Measurements from ENCODE around the gene TSHZ1.

TSHZ1 gene

GRCh38 chr18:75279381-75279780, 68.8 kb downstream of the TSHZ1 start:
- no peak for DNase-seq

GRCh38 chr18:75280427-75281280, 70.1 kb downstream of the TSHZ1 start:
- DNase-seq = no peak

DNA sequence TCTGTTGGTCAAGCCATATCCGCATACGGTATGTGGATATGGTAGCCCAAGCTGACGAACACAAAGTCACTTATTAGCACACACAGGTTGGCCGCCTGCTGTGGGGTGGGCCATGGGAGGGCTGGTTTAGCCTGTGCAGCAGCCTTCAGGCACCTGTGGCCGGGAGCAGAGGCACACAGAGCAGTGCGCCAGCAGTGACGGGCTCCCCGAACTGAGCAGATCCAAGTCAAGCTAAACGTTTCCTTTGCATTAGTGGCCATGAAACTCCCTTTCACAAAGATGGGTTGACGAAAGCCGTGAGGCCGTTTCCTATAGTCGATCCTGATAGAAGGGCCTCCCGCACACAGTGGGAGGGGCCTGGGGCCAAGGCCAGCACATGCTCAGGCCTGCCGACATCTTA, 72.1 kb downstream of the TSHZ1 start:
- no peak for DNase-seq

GRCh38 chr18:75283731-75284130, 73.1 kb downstream of the TSHZ1 start:
- no peak for DNase-seq

- no peak for DNase-seq
Measured at GRCh38 chr18:75284566-75284965, 74.0 kb downstream of the TSHZ1 start.

DNA sequence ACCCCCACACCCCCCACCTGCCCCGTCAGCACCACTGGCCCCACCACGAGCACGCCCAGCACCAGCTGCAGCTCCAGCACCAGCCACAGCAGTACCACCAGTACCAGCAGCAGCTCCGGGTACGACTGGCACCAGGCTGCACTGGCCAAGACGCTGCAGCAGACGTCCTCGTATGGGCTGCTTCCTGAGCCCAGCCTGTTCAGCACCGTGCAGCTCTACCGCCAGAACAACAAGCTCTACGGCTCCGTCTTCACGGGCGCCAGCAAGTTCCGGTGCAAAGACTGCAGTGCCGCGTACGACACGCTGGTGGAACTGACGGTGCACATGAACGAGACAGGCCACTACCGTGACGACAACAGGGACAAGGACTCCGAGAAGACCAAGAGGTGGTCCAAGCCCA, 75.3 kb downstream of the TSHZ1 start:
- no peak for DNase-seq

GRCh38 chr18:75287006-75287405, 76.4 kb downstream of the TSHZ1 start:
- DNase-seq = no peak

DNA sequence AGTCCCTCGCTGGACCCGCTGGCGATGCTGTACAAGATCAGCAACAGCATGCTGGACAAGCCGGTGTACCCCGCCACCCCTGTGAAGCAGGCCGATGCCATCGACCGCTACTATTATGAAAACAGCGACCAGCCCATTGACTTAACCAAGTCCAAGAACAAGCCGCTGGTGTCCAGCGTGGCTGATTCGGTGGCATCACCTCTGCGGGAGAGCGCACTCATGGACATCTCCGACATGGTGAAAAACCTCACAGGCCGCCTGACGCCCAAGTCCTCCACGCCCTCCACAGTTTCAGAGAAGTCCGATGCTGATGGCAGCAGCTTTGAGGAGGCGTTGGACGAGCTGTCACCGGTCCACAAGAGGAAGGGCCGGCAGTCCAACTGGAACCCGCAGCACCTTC, 77.1 kb downstream of the TSHZ1 start:
- DNase-seq = no peak

DNA sequence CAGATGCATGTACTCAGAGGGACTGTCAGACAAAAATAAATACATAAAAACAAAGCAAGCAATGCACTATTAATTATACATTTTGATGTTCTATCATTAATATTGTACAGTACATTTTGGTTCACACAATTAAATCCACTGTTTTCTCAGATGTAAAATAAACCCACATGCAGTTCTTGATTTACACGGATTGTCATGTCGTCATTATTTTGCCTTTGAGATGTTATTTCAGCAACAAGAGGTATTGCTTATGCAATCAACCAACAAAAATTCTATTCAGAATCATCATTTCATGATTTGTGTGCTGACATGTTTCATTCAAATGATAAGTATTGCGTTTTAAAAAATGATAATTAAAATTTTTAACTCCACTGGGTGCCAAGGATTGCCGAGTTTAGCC, 79.2 kb downstream of the TSHZ1 start:
- no peak for DNase-seq

DNA sequence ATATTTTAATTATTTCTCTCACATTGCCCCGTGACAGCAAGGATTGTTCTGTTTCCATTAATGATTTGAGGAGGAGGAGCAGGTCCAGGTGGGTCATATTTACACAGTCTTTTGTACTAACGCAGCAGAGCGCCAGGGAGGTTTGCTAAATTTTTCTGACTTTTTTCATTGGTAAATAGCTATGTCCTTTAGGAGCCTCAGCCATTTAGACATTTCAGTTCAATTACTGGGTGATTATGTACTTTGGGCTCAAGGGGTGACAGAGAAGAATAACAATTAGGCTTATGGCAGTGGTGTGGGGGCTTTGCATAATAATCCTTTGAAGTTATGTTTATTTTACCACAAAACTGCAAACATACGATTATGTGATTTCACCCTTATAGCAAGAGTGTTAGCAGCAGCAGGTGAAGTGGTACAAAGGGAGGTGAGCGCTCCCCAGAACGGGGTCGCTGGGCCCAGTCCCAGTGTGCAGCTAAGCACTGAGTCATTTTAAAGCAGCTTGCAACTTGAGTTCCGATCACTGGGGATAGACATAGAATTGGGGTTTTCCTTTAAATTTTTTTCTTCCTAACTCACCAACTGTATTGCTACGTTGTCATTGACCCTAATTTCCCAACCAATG, 80.3 kb downstream of the TSHZ1 start:
- no peak for DNase-seq

DNA sequence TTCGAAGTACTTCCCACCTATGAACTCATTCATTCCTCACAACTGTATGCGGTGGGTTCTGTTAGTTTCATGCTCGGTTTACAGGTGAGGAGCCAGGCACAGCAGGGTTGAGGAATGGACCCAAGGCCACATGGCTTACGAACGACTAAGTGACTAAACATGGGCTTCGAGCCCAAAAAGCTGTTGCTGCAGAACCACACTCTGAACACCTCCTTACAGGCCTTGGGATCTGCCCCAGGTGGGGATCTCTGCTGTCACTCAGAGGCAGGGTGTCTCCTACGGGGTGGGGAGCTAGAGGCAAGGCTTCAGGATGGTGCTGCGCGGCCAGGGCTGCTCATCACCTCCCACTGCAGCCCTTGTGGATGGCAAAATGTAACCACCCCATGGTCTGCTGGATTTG, 80.9 kb downstream of the TSHZ1 start:
- no peak for DNase-seq

- DNase-seq = no peak
Measured at GRCh38 chr18:75293591-75293990, 83.0 kb downstream of the TSHZ1 start.

GRCh38 chr18:75297731-75298130, 87.1 kb downstream of the TSHZ1 start:
- no peak for DNase-seq

- no peak for DNase-seq
Measured at GRCh38 chr18:75304678-75305557, 94.3 kb downstream of the TSHZ1 start.

GRCh38 chr18:75305984-75306383, 95.4 kb downstream of the TSHZ1 start:
- DNase-seq = no peak

GRCh38 chr18:75307530-75307929, 96.9 kb downstream of the TSHZ1 start:
- DNase-seq = no peak

DNA sequence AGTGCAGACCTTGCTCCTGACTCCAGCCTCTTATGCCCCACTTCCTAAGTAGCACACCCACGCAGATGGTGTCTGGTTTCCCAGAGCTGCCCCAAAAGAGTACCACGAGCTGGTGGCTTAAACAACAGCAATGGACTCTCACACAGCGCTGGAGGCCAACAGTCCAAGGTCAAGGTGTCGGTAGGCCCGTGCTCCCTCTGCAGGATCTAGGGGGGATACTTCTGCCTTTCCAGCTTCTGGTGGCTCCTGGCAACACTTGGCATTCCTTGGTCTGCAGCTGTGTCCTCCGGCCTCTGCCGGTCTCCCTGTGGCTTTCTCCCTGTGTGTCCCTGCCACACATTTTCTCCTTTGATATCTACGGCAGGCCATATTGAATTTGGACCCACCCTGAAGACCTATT, 99.0 kb downstream of the TSHZ1 start:
- no peak for DNase-seq

DNA sequence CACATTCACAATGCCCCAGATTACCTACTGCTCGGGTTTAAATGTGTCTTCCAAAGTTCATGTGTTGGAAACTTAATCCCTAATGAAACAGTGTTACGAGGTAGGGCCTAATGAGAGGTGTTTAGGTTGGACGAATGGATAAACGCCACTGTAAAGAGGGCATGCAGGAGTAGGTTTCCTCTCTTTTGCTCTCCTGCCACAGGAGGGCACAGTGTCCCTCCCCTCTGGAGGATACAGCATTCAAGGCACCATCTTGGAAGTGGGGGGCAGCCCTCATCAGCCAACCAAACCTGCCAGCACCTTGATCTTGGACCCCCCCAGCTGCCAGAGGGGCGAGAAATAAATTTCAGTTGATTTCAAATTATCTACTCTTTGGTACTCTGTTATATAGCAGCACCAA, 103.5 kb downstream of the TSHZ1 start:
- DNase-seq = no peak

DNA sequence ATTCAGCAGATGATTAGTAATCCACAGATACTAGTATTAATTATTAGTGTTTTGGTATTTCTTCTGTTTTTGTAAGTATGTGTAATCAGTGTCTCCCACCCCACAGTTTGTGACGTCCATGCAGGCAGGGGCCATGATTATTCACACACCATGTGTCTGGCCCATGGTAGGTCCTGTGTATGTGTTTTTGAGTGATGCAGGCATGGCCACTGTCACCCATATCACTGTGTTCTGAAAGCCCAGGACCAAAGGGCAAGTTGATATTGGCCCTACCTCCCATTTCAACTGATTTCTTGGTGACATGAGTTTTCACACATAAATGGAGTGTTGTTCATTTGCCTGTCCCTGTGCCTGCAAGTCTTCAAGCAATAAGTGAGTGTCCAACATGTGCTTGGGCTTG, 104.0 kb downstream of the TSHZ1 start:
- no peak for DNase-seq

GRCh38 chr18:75316223-75316622, 105.6 kb downstream of the TSHZ1 start:
- DNase-seq = no peak

DNA sequence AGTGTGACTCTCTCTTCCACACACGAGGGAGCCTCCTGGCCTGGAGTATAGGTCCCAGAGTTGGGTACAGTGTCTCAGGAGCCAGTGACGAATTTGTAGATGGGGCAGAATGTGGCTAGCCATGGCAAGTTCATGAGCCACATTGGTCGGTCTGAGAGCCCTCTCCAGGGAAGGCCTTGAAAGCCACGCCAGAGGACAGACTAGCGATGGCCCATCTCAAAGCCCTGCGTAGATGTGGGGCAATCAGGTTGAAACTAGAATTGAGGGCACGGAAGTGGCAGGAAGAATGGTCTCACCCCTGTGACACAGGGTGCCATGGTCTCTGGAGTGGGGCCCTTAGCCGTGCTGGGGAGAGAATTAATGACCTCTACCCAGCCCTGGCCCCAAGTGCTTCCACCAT, 106.2 kb downstream of the TSHZ1 start:
- no peak for DNase-seq

GRCh38 chr18:75317300-75317699, 106.7 kb downstream of the TSHZ1 start:
- no peak for DNase-seq

DNA sequence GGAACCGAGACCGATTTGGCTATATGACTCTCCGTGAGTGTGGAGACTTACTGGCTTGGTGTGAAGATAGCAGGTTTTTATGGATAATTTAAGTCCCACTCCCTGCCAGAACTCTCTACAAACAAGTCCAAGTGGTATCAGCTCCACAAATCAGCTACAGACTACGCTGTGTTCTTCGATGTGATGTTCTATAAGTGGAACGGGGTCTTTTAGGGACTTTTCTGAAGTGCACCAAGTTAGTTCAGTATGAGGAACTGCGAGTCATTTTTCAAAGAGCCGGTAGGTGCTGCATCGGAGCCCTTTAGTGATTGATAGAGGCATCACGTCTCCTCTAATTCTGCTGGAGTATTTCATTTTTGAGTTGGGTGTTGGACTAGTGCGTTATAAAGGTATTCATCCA, 107.1 kb downstream of the TSHZ1 start:
- DNase-seq = no peak

GRCh38 chr18:75319905-75320304, 109.3 kb downstream of the TSHZ1 start:
- DNase-seq = no peak

Measured in stimulated activated CD4-positive, alpha-beta T cell treated with anti-CD3 and anti-CD28 coated beads, Interleukin-2, amount 100 ng/mL, for 48 hours (primary cell).